ENCODE measurements around the gene PLP1.
"Not testable (repeated sequence)": the region's sequence is repeated elsewhere in the genome, so short reads cannot be mapped to it uniquely, and the experiment has no call there.

PLP1 gene

GRCh38 chrX:103817502-103817901 lies 40.9 kb downstream of the PLP1 start:
- ChIA-PET CTCF (interaction anchor here (0.7 to 1.2 kb wide), 3 partner anchors 11 to 283 kb away, joined by 3 read pairs; no protein-coding TSS in a partner anchor), POLR2A (no interaction called here)
- peak; percentile 35 for TF ChIP-seq CTCF (IDR thresholded peaks at IDR 0.05; ENCODE audit: control extremely low read depth, extremely low read depth, low read depth, missing control alignments)
- peak; percentile 14 for DNase-seq (ENCODE audit: extremely low spot score)

- CTCF ChIA-PET = interaction anchor here (1.9 kb wide), 1 partner anchor 7 kb away, joined by 4 read pairs; no protein-coding TSS in a partner anchor
- POLR2A ChIA-PET = no interaction called here
- DNase-seq (ENCODE audit: extremely low spot score) = no peak
- no peak for TF ChIP-seq CTCF (IDR thresholded peaks at IDR 0.05; ENCODE audit: control extremely low read depth, extremely low read depth, low read depth, missing control alignments)
These were observed 42.4 kb downstream of the PLP1 start for GRCh38 chrX:103818842-103819619.

DNA sequence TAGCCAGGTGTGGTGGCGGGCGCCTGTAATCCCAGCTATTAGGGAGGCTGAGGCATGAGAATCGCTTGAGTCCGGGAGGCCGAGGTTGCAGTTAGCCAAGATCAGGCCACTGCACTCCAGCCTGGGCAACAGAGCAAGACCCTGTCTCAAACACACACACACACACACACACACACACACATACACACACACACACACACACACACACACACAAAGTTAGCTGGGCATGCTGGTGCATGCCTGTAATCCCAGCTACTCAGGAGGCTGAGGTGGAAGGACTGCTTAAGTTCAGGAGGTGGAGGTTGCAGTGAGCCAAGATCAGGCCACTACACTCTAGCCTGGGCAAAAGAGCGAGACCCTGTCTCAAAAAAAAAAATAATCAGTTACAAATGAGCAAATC lies 44.2 kb downstream of the PLP1 start:
- CTCF ChIA-PET = interaction anchor here (1.9 kb wide), 1 partner anchor 9 kb away, joined by 4 read pairs; no protein-coding TSS in a partner anchor
- POLR2A ChIA-PET = not testable (repeated sequence)

DNA sequence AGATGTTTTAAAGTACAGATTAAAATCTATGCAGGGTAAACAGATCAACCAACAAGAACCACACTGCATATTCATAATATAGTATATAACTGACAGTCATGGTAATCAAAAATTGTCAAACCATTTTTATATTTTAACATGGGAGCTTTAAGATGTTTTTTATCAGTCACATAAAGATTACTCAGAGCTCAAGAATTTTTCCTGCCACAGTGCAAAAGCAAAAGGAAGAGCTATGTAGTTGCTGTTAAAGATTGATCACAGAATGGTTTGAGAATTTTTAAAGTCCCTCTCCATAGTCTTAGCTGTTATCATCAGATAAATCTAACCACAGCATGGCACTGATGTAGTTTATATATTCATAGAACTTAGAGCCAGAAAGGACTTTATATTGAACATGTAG lies 47.0 kb downstream of the PLP1 start:
- no peak for TF ChIP-seq CTCF (IDR thresholded peaks at IDR 0.05; ENCODE audit: control extremely low read depth, extremely low read depth, low read depth, missing control alignments)
- CTCF ChIA-PET = interaction anchor here (1.1 to 1.5 kb wide), 4 partner anchors 12 to 133 kb away, joined by 3 to 4 read pairs (median 4); partner anchors contain the start of gene TMEM31
- POLR2A ChIA-PET = no interaction called here
- no peak for DNase-seq (ENCODE audit: extremely low spot score)

More for the DNA sequence above, 44.2 kb downstream of the PLP1 start:
- DNase-seq (ENCODE audit: extremely low spot score) = not testable (repeated sequence)

GRCh38 chrX:103825881-103826280 lies 49.2 kb downstream of the PLP1 start:
- no peak for TF ChIP-seq CTCF (IDR thresholded peaks at IDR 0.05; ENCODE audit: control extremely low read depth, extremely low read depth, low read depth, missing control alignments)
- POLR2A ChIA-PET = no interaction called here
- no peak for DNase-seq (ENCODE audit: extremely low spot score)
- CTCF ChIA-PET = no interaction called here

DNA sequence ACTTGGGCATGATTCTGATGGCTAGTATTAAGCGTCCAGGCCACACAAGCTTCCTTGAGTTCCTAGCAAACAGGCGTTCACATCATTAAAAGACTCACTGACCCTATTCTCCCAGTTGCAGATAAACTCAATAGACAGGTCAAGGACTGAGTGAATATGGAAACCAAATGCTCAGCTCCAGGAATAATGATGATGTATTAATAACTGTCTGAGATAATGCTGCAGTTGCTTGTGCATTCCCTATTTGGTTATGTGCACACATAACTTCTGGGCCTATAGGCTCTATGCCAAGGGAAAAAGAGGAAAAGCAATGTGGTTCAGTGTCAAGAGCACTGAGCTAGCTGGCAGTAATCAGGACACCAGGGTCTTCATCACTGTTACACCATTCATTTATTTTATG lies 51.9 kb downstream of the PLP1 start:
- CTCF ChIA-PET = interaction anchor here (1.1 to 1.3 kb wide), 2 partner anchors 11 to 17 kb away, joined by 3 read pairs; no protein-coding TSS in a partner anchor
- no peak for TF ChIP-seq CTCF (IDR thresholded peaks at IDR 0.05; ENCODE audit: control extremely low read depth, extremely low read depth, low read depth, missing control alignments)
- POLR2A ChIA-PET = no interaction called here
- DNase-seq (ENCODE audit: extremely low spot score) = no peak

GRCh38 chrX:103830848-103831247 lies 54.2 kb downstream of the PLP1 start:
- CTCF ChIA-PET = no interaction called here
- no peak for DNase-seq (ENCODE audit: extremely low spot score)

More at GRCh38 chrX:103830848-103831247, 54.2 kb downstream of the PLP1 start:
- no peak for TF ChIP-seq CTCF (IDR thresholded peaks at IDR 0.05; ENCODE audit: control extremely low read depth, extremely low read depth, low read depth, missing control alignments)
- POLR2A ChIA-PET = no interaction called here

Data from GM10248 (cell line).